ENCODE data around the gene ARRB2. TPM values are rescaled to one million over a fixed set of nuclear protein-coding genes. Genes with fewer than 3 reads are reported as not detected.

The ARRB2 gene
- polyA plus RNA-seq, 1 of the 3 experiments (the other 2 are of a cell fraction) = 24.6 TPM

DNA sequence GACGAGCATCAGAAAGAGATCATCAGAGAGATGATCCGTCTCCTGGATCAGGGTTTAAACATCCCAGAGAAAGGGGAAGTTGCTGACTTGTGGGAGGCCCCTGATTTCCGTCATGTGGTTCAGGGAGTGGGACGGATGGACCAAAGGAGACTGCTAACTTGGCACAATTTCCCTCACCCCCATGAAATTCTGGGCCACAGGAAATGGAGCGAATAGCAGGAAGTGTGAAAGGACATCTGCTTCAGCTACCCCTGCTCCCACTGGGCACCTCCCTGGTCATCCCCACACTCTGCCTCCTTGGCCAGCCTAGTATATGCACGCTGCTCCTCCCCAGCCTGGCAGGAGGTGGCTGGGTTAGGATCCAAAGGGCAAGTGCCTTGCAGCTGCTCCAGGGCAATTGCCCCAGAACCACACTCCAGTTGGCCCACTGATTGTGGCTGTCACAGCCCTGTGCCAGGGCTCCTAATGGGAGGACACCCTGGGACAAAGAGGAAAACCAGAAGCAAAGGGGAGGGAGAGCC, 1.3 kb downstream of the ARRB2 start:
- Histone ChIP-seq H3K4me3 (ENCODE audit: low read depth in 2 of 2, low read length in 1 of 2) (peak overlapping the region; percentile 60 to 69; a peak in 3 of 4 replicates), H3K4me2 (peak overlapping the region; percentile 92), H3K27ac (ENCODE audit: low read depth in 2 of 2, low read length in 1 of 2) (no peak overlapping the region), H3F3A (replicated peaks; ENCODE audit: insufficient read depth) (peaks cover 7% of the 10 kb centered on the region), H4K20me1 (ENCODE audit: insufficient read depth) (no peaks in the 10 kb centered on the region), H3K9me3 (no peaks in the 10 kb centered on the region), H2AFZ (ENCODE audit: low read depth) (no peak overlapping the region), H3K27me3 (ENCODE audit: insufficient read depth) (no peaks in the 10 kb centered on the region), H3K9ac (no peak overlapping the region), H3K4me1 (ENCODE audit: control insufficient read depth in 1 of 2, insufficient read depth in 2 of 2, low read depth in 1 of 2, low read length in 1 of 2) (peaks cover 0 to 20% of the 10 kb centered on the region in 2 experiments; a peak in 1 of 4 replicates), H3K36me3 (replicated peaks in 1 of 2; ENCODE audit: control insufficient read depth in 1 of 2, insufficient read depth in 2 of 2, low read length in 1 of 2) (no peaks in the 10 kb centered on the region), H3K9me2 (no peaks in the 10 kb centered on the region), H3K79me2 (ENCODE audit: insufficient read depth) (peaks cover 5% of the 10 kb centered on the region; the same call in 1 of the 2 replicates)
- 72% methylated on average over 6 of the region's 6 CpGs for WGBS (ENCODE audit: low lambda C conversion rate)
- DNase-seq = no peak
- TF ChIP-seq POLR2AphosphoS5 (IDR thresholded peaks at IDR 0.05; ENCODE audit: low read depth, low read length) (no peak), NRF1 (IDR thresholded peaks at IDR 0.05; ENCODE audit: low read depth, low read length) (no peak), TAF1 (IDR thresholded peaks at IDR 0.05; ENCODE audit: borderline replicate concordance, low read depth, low read length) (no peak), EP300 (IDR thresholded peaks at IDR 0.05; ENCODE audit: borderline replicate concordance in 1 of 2, low read depth in 1 of 2, low read length in 1 of 2) (no peak), TEAD4 (IDR thresholded peaks at IDR 0.05; ENCODE audit: borderline replicate concordance, insufficient read depth) (no peak), SMC3 (IDR thresholded peaks at IDR 0.05; ENCODE audit: low read depth, low read length) (no peak), EZH2phosphoT487 (IDR thresholded peaks at IDR 0.05; ENCODE audit: borderline replicate concordance, low read depth) (no peak), FOXM1 (IDR thresholded peaks at IDR 0.05; ENCODE audit: low read depth) (no peak), REST (IDR thresholded peaks at IDR 0.05; ENCODE audit: low read depth, low read length) (no peak), RXRA (IDR thresholded peaks at IDR 0.05; ENCODE audit: borderline replicate concordance, low read depth) (no peak), NFIC (IDR thresholded peaks at IDR 0.05; ENCODE audit: borderline replicate concordance) (no peak), GATA2 (CRISPR knock-in tag; IDR thresholded peaks at IDR 0.05) (no peak), RAD21 (IDR thresholded peaks at IDR 0.05; ENCODE audit: low read length) (no peak), JUND (IDR thresholded peaks at IDR 0.05) (no peak), ELF1 (IDR thresholded peaks at IDR 0.05) (no peak), SIN3A (IDR thresholded peaks at IDR 0.05; ENCODE audit: borderline replicate concordance, low read depth, low read length) (no peak)
- TF ChIP-seq, protein P1, sequence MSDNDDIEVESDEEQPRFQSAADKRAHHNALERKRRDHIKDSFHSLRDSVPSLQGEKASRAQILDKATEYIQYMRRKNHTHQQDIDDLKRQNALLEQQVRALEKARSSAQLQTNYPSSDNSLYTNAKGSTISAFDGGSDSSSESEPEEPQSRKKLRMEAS (IDR thresholded peaks at IDR 0.05; ENCODE audit: low read depth) = no peak
- TF ChIP-seq, protein P2, sequence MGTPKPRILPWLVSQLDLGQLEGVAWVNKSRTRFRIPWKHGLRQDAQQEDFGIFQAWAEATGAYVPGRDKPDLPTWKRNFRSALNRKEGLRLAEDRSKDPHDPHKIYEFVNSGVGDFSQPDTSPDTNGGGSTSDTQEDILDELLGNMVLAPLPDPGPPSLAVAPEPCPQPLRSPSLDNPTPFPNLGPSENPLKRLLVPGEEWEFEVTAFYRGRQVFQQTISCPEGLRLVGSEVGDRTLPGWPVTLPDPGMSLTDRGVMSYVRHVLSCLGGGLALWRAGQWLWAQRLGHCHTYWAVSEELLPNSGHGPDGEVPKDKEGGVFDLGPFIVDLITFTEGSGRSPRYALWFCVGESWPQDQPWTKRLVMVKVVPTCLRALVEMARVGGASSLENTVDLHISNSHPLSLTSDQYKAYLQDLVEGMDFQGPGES (IDR thresholded peaks at IDR 0.05; ENCODE audit: low read depth, low read length) = no peak
- ChIA-PET POLR2A (no interaction called here), CTCF (interaction anchor here (0.6 to 3.8 kb wide), 5 partner anchors 12 to 77 kb away, joined by 3 to 20 read pairs (median 3); partner anchors contain the start of genes GLTPD2 and VMO1)

Data from SK-N-SH (cell line).